ENCODE results near the gene PCGF6.

PCGF6 gene

GRCh38 chr10:103382769-103383168 lies 31.8 kb upstream of the PCGF6 start:
- Histone ChIP-seq H3F3A (ENCODE audit: insufficient read depth, low read length) (no peaks in the 10 kb centered on the region), H3K79me2 (ENCODE audit: insufficient read depth, low read length) (no peaks in the 10 kb centered on the region), H3K9me2 (ENCODE audit: low read depth, low read length) (no peaks in the 10 kb centered on the region), H3K9ac (ENCODE audit: low read length) (no peak overlapping the region), H3K4me1 (ENCODE audit: insufficient read depth, low read length, severe bottlenecking) (no peaks in the 10 kb centered on the region), H3K36me3 (ENCODE audit: insufficient read depth, low read length) (peaks cover 73% of the 10 kb centered on the region), H2AFZ (ENCODE audit: low read length) (no peak overlapping the region), H3K27ac (ENCODE audit: low read depth, low read length, poor library complexity, severe bottlenecking) (no peak overlapping the region), H3K9me3 (ENCODE audit: low read length) (no peaks in the 10 kb centered on the region), H3K4me3 (ENCODE audit: low read depth, low read length, poor library complexity, severe bottlenecking) (no peak overlapping the region), H3K4me2 (ENCODE audit: low read length) (no peak overlapping the region), H3K27me3 (ENCODE audit: insufficient read depth, low read length) (no peaks in the 10 kb centered on the region), H4K20me1 (ENCODE audit: insufficient read depth, low read length) (no peaks in the 10 kb centered on the region)
- TF ChIP-seq CTCF (IDR thresholded peaks at IDR 0.05; ENCODE audit: low read length) (no peak), EZH2 (IDR thresholded peaks at IDR 0.05; ENCODE audit: borderline replicate concordance, low read length) (no peak)

GRCh38 chr10:103374263-103374662 lies 23.3 kb upstream of the PCGF6 start:
- Histone ChIP-seq H3K4me2 (ENCODE audit: low read length) (no peak overlapping the region), H3K27me3 (ENCODE audit: insufficient read depth, low read length) (no peaks in the 10 kb centered on the region), H3K9me3 (ENCODE audit: low read length) (no peaks in the 10 kb centered on the region), H3K9me2 (ENCODE audit: low read depth, low read length) (no peaks in the 10 kb centered on the region), H3K79me2 (ENCODE audit: insufficient read depth, low read length) (peaks cover 21% of the 10 kb centered on the region), H3K9ac (ENCODE audit: low read length) (no peak overlapping the region), H3K4me1 (ENCODE audit: insufficient read depth, low read length, severe bottlenecking) (peaks cover 24% of the 10 kb centered on the region), H2AFZ (ENCODE audit: low read length) (no peak overlapping the region), H3K4me3 (ENCODE audit: low read depth, low read length, poor library complexity, severe bottlenecking) (no peak overlapping the region), H3F3A (ENCODE audit: insufficient read depth, low read length) (no peaks in the 10 kb centered on the region), H4K20me1 (ENCODE audit: insufficient read depth, low read length) (no peaks in the 10 kb centered on the region), H3K36me3 (ENCODE audit: insufficient read depth, low read length) (peaks cover 65% of the 10 kb centered on the region), H3K27ac (ENCODE audit: low read depth, low read length, poor library complexity, severe bottlenecking) (no peak overlapping the region)
- TF ChIP-seq EZH2 (IDR thresholded peaks at IDR 0.05; ENCODE audit: borderline replicate concordance, low read length) (no peak), CTCF (IDR thresholded peaks at IDR 0.05; ENCODE audit: low read length) (no peak)

GRCh38 chr10:103373544-103373943 lies 22.6 kb upstream of the PCGF6 start:
- H3K27me3 ChIP-seq (ENCODE audit: insufficient read depth, low read length), result no peaks in the 10 kb centered on the region
- H3K4me1 ChIP-seq (ENCODE audit: insufficient read depth, low read length, severe bottlenecking), result peaks cover 27% of the 10 kb centered on the region
- no peak for TF ChIP-seq CTCF (IDR thresholded peaks at IDR 0.05; ENCODE audit: low read length)
- no peak for TF ChIP-seq EZH2 (IDR thresholded peaks at IDR 0.05; ENCODE audit: borderline replicate concordance, low read length)
- no peak overlapping the region for H3K4me2 ChIP-seq (ENCODE audit: low read length)
- H3K9me2 ChIP-seq (ENCODE audit: low read depth, low read length), result no peaks in the 10 kb centered on the region
- H3K4me3 ChIP-seq (ENCODE audit: low read depth, low read length, poor library complexity, severe bottlenecking), result no peak overlapping the region
- no peaks in the 10 kb centered on the region for H3F3A ChIP-seq (ENCODE audit: insufficient read depth, low read length)
- no peaks in the 10 kb centered on the region for H3K9me3 ChIP-seq (ENCODE audit: low read length)
- no peak overlapping the region for H2AFZ ChIP-seq (ENCODE audit: low read length)
- H3K79me2 ChIP-seq (ENCODE audit: insufficient read depth, low read length), result peaks cover 22% of the 10 kb centered on the region
- H4K20me1 ChIP-seq (ENCODE audit: insufficient read depth, low read length), result no peaks in the 10 kb centered on the region
- H3K27ac ChIP-seq (ENCODE audit: low read depth, low read length, poor library complexity, severe bottlenecking), result no peak overlapping the region
- H3K36me3 ChIP-seq (ENCODE audit: insufficient read depth, low read length), result peaks cover 61% of the 10 kb centered on the region
- no peak overlapping the region for H3K9ac ChIP-seq (ENCODE audit: low read length)
